Ascending aorta (tissue), 2 donors: ENCODE data around the gene KCNQ1. TPM values are rescaled to one million over a fixed set of nuclear protein-coding genes. Genes with fewer than 3 reads are reported as not detected.

Source experiments
- DNase-seq, 2 donors: peaks; one replicate each; pipeline ENCODE4 v3.0.0-alpha.2; 2019; ENCODE audit warnings: low spot score in 2 of 2
- H3K27ac ChIP-seq, 2 donors: fragments of 200-600 bp; sonication (generic); one replicate each; pipeline ENCODE4 v1.5.1; 2016 to 2017; ENCODE audit warnings: mild to moderate bottlenecking in 1 of 2
- H3K27me3 ChIP-seq: fragments of 200-600 bp; sonication (generic); one replicate; pipeline ENCODE4 v1.5.1; 2017
- H3K36me3 ChIP-seq, 2 donors: fragments of 200-600 bp; sonication (generic); one replicate each; pipeline ENCODE4 v1.5.1; 2016
- H3K4me1 ChIP-seq, 2 donors: fragments of 200-600 bp; sonication (generic); one replicate each; pipeline ENCODE4 v1.5.1; 2016 to 2017; ENCODE audit warnings: mild to moderate bottlenecking in 1 of 2
- H3K4me3 ChIP-seq, 2 donors: fragments of 200-600 bp; sonication (generic); one replicate each; pipeline ENCODE4 v1.5.1; 2016 to 2017; ENCODE audit warnings: mild to moderate bottlenecking in 1 of 2
- H3K9me3 ChIP-seq, 2 donors: fragments of 200-600 bp; sonication (generic); one replicate each; pipeline ENCODE4 v1.5.1; 2016
- CTCF ChIP-seq, 3 experiments: fragments of 200-600 bp in 2 of 3; fragments of 450-650 bp in 1 of 3; sonication (generic) in 2 of 3; IDR thresholded peaks; one replicate each; pipeline ENCODE4 v1.5.1; 2016 to 2019; ENCODE audit warnings: antibody characterized with exemption in 3 of 3, mild to moderate bottlenecking in 1 of 3, moderate library complexity in 1 of 3
- intact Hi-C: fragments of 100-400 bp; cut with DNase I; formaldehyde crosslinking; loops from one replicate; pipeline ENCODE4 v1.15.1; 2023
- total RNA-seq: library from RNA; depleted of rRNA; stranded (reverse); fragments of >200 nt; gene quantifications from one replicate; pipeline ENCODE4 v1.1.0, GENCODE V29; 2016

The KCNQ1 gene
- total RNA-seq, 1 donor from 2014 or later, result 2.3 TPM

DNA sequence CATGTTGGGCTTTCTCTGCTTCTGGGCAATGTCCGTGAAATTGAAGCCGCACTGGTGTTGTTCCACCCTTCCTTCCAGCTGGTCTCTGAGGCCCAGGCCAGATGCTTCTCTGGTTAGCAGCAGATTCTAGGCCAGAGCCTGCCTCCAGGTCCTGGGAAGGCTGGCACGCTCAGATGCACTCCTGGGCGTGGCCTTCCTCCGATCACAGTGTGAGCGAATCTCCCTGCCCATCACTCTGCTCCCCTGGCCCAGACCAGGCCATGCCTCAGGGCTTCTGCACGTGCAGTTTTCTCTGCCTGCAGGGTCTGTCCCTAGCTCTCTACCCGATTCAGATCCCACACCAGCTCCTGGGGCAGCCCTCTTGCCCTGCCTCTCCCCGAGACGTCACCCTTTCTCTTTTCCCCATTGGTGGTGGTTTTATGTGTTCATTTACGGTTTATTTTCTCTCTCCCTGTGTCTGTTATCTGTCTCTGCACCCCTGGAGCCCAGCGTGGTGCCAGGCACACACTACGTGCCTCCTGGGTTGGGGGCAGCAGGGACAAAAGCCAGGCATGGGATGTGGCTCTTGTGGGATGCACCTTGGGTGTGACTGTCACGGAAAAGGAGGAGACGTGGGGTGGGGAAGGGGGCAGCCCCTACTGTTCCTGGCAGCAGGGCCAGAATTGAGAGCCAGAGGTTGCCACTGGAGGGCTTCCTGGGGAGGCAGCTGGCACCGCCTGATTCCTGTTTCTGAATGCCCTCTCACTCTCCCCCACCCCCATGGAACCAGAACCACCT, 66.0 kb downstream of the KCNQ1 start:
- Histone ChIP-seq H3K27ac (no peak overlapping the region), H3K9me3 (no peaks in the 10 kb centered on the region), H3K27me3 (no peaks in the 10 kb centered on the region), H3K4me1 (no peaks in the 10 kb centered on the region), H3K36me3 (no peaks in the 10 kb centered on the region), H3K4me3 (no peak overlapping the region)
- no peak for TF ChIP-seq CTCF (IDR thresholded peaks at IDR 0.05)
- intact Hi-C loops, result no loop called here
- peak in 1 of 2 donors; percentile 57 for DNase-seq

- TF ChIP-seq CTCF (IDR thresholded peaks at IDR 0.05), result no peak
- intact Hi-C loops, result no loop called here
- Histone ChIP-seq H3K4me1 (no peaks in the 10 kb centered on the region), H3K27ac (no peak overlapping the region), H3K27me3 (no peaks in the 10 kb centered on the region), H3K4me3 (no peak overlapping the region), H3K9me3 (no peaks in the 10 kb centered on the region), H3K36me3 (no peaks in the 10 kb centered on the region)
- DNase-seq, result peak in 1 of 2 donors; percentile 63
Measured at GRCh38 chr11:2511421-2512369, 66.9 kb downstream of the KCNQ1 start.

GRCh38 chr11:2512431-2513407, 67.9 kb downstream of the KCNQ1 start:
- H3K4me3 ChIP-seq, result no peak overlapping the region
- no peaks in the 10 kb centered on the region for H3K36me3 ChIP-seq
- no peak for TF ChIP-seq CTCF (IDR thresholded peaks at IDR 0.05)
- H3K4me1 ChIP-seq, result no peaks in the 10 kb centered on the region
- no peak overlapping the region for H3K27ac ChIP-seq
- no peaks in the 10 kb centered on the region for H3K9me3 ChIP-seq
- H3K27me3 ChIP-seq, result no peaks in the 10 kb centered on the region
- intact Hi-C loops, result no loop called here
- peak in 1 of 2 donors; percentile 59 for DNase-seq

GRCh38 chr11:2513441-2513840, 68.6 kb downstream of the KCNQ1 start:
- intact Hi-C loops, result no loop called here
- no peaks in the 10 kb centered on the region for H3K27me3 ChIP-seq
- H3K27ac ChIP-seq, result no peak overlapping the region
- no peaks in the 10 kb centered on the region for H3K4me1 ChIP-seq
- H3K36me3 ChIP-seq, result no peaks in the 10 kb centered on the region
- no peak for DNase-seq
- no peak for TF ChIP-seq CTCF (IDR thresholded peaks at IDR 0.05)
- no peak overlapping the region for H3K4me3 ChIP-seq
- no peaks in the 10 kb centered on the region for H3K9me3 ChIP-seq
